CD4-positive, CD25-positive, alpha-beta regulatory T cell (primary cell): Measurements from ENCODE around the gene OPHN1. TPM values are rescaled to one million over a fixed set of nuclear protein-coding genes. Genes with fewer than 3 reads are reported as not detected.

Experiments
- ATAC-seq, 2 donors: fragments of 150-1000 bp; cut with Tn5 transposase; one replicate each; pipeline ENCODE4 v1.10.0; 2021; ENCODE audit warnings: low read depth in 2 of 2, moderate number of reproducible peaks in 2 of 2, moderate library complexity in 1 of 2
- DNase-seq, 3 donors: peaks; one replicate each; pipeline versions ENCODE4 v3.0.0 to v3.0.0-alpha.2; 2012 to 2022; ENCODE audit warnings: mixed read lengths in 1 of 3
- H3K27ac ChIP-seq: one replicate; pipeline ENCODE4 v1.7.0; 2013; ENCODE audit warnings: mild to moderate bottlenecking, low read length; ENCODE audit not compliant: insufficient read depth, poor library complexity, severe bottlenecking
- H3K27me3 ChIP-seq: one replicate; pipeline ENCODE4 v1.7.0; 2013; ENCODE audit warnings: low read length; ENCODE audit not compliant: control insufficient read depth, insufficient read depth
- H3K36me3 ChIP-seq: one replicate; pipeline ENCODE4 v1.7.0; 2013; ENCODE audit warnings: mild to moderate bottlenecking, low read length, moderate library complexity; ENCODE audit not compliant: control insufficient read depth, insufficient read depth
- H3K4me1 ChIP-seq: 2 replicates; pipeline ENCODE4 v1.7.0; 2013; ENCODE audit warnings: mild to moderate bottlenecking, low read length; ENCODE audit not compliant: insufficient read depth, control insufficient read depth, poor library complexity, severe bottlenecking
- H3K4me3 ChIP-seq: one replicate; pipeline ENCODE4 v1.7.0; 2013; ENCODE audit warnings: low read depth, mild to moderate bottlenecking, low read length, moderate library complexity
- H3K9me3 ChIP-seq, 2 experiments: 1 replicate in 1 of 2; 2 replicates in 1 of 2; pipeline ENCODE4 v1.7.0; 2013; ENCODE audit warnings: low read length in 2 of 2, mild to moderate bottlenecking in 1 of 2, moderate library complexity in 1 of 2; ENCODE audit not compliant: control insufficient read depth in 2 of 2
- H3K27ac Mint-ChIP-seq, 3 donors: one replicate each; pipeline ENCODE4 v1.8.0; 2020 to 2022; ENCODE audit warnings: mild to moderate bottlenecking in 3 of 3, mixed read lengths in 3 of 3, moderate library complexity in 2 of 3
- H3K27me3 Mint-ChIP-seq: one replicate; pipeline ENCODE4 v1.8.0; 2022; ENCODE audit warnings: mild to moderate bottlenecking, mixed read lengths
- H3K36me3 Mint-ChIP-seq: one replicate; pipeline ENCODE4 v1.8.0; 2020; ENCODE audit warnings: mixed read lengths
- H3K4me1 Mint-ChIP-seq, 4 donors: one replicate each; pipeline ENCODE4 v1.8.0; 2020 to 2022; ENCODE audit warnings: mixed read lengths in 4 of 4, mild to moderate bottlenecking in 1 of 4
- H3K4me3 Mint-ChIP-seq, 4 donors: one replicate each; pipeline ENCODE4 v1.8.0; 2020 to 2022; ENCODE audit warnings: mild to moderate bottlenecking in 4 of 4, mixed read lengths in 4 of 4, moderate library complexity in 3 of 4
- H3K9me3 Mint-ChIP-seq, 7 donors: one replicate each; pipeline ENCODE4 v1.8.0; 2020 to 2022; ENCODE audit warnings: mixed read lengths in 7 of 7, mild to moderate bottlenecking in 3 of 7, moderate library complexity in 2 of 7
- polyA plus RNA-seq, 4 donors: library from polyadenylated mRNA; unstranded; fragments of 300-500 nt; fragmentation: Illumina TruSeq; gene quantifications; one replicate each; pipeline ENCODE4 v1.2.3, GENCODE V29; 2021
- total RNA-seq: library from RNA; stranded (reverse); gene quantifications from one replicate; pipeline ENCODE4 v1.2.3, GENCODE V29; 2022

Gene OPHN1
- total and polyA plus RNA-seq, 5 donors from 2014 or later: 0.15 TPM; not detected in 4

GRCh38 chrX:68438575-68438974, 5.3 kb upstream of the OPHN1 start:
- H3K9me3 Mint-ChIP-seq: peaks cover 0 to 2% (median 0%) of the 10 kb centered on the region in 7 donors
- H3K36me3 Mint-ChIP-seq: no peaks in the 10 kb centered on the region
- H3K27me3 Mint-ChIP-seq: peaks cover 30% of the 10 kb centered on the region
- Histone ChIP-seq H3K4me3 (no peak overlapping the region), H3K9me3 (no peaks in the 10 kb centered on the region), H3K4me1 (peaks cover 3% of the 10 kb centered on the region), H3K36me3 (no peaks in the 10 kb centered on the region), H3K27me3 (peaks cover 7% of the 10 kb centered on the region), H3K27ac (no peak overlapping the region)
- peaks cover 3 to 9% (median 7%) of the 10 kb centered on the region in 4 donors for H3K4me1 Mint-ChIP-seq
- DNase-seq: no peak
- no peak overlapping the region for H3K27ac Mint-ChIP-seq
- ATAC-seq: no peak
- no peak overlapping the region for H3K4me3 Mint-ChIP-seq

GRCh38 chrX:68433981-68434299, 645 bp upstream of the OPHN1 start:
- H3K9me3 ChIP-seq: no peaks in the 10 kb centered on the region
- H3K4me1 ChIP-seq: peaks cover 6% of the 10 kb centered on the region
- H3K36me3 ChIP-seq: no peaks in the 10 kb centered on the region
- no peak for ATAC-seq
- peaks cover 7% of the 10 kb centered on the region for H3K27me3 ChIP-seq
- H3K27ac Mint-ChIP-seq: peak overlapping the region in 1 of 3 donors; percentile 70
- H3K27ac ChIP-seq: no peak overlapping the region
- no peak overlapping the region for H3K4me3 ChIP-seq
- no peak for DNase-seq
- H3K4me1 Mint-ChIP-seq: peaks cover 0 to 8% (median 0%) of the 10 kb centered on the region in 4 donors
- H3K36me3 Mint-ChIP-seq: no peaks in the 10 kb centered on the region
- peak overlapping the region; percentile 18 to 80 (median 66) for H3K4me3 Mint-ChIP-seq
- H3K27me3 Mint-ChIP-seq: peaks cover 34% of the 10 kb centered on the region
- H3K9me3 Mint-ChIP-seq: peaks cover 0 to 2% (median 0%) of the 10 kb centered on the region in 7 donors

GRCh38 chrX:68432648-68433047, 647 bp downstream of the OPHN1 start:
- DNase-seq: no peak

GRCh38 chrX:68431836-68432235, 1.5 kb downstream of the OPHN1 start:
- Histone ChIP-seq H3K27me3 (peaks cover 7% of the 10 kb centered on the region), H3K4me3 (no peak overlapping the region), H3K27ac (no peak overlapping the region), H3K4me1 (peaks cover 6% of the 10 kb centered on the region), H3K36me3 (no peaks in the 10 kb centered on the region), H3K9me3 (no peaks in the 10 kb centered on the region)
- Mint-ChIP-seq H3K4me3 (no peak overlapping the region), H3K4me1 (peaks cover 0 to 8% (median 0%) of the 10 kb centered on the region in 4 donors), H3K27ac (no peak overlapping the region), H3K9me3 (peaks cover 0 to 2% (median 0%) of the 10 kb centered on the region in 7 donors), H3K36me3 (no peaks in the 10 kb centered on the region), H3K27me3 (peaks cover 34% of the 10 kb centered on the region)
- DNase-seq: no peak
- no peak for ATAC-seq

More at GRCh38 chrX:68432648-68433047, 647 bp downstream of the OPHN1 start:
- Histone ChIP-seq H3K4me3 (no peak overlapping the region), H3K9me3 (no peaks in the 10 kb centered on the region), H3K4me1 (peaks cover 6% of the 10 kb centered on the region), H3K27ac (no peak overlapping the region), H3K27me3 (peaks cover 7% of the 10 kb centered on the region), H3K36me3 (no peaks in the 10 kb centered on the region)
- no peak overlapping the region for H3K27ac Mint-ChIP-seq
- peaks cover 0 to 2% (median 0%) of the 10 kb centered on the region in 7 donors for H3K9me3 Mint-ChIP-seq
- peaks cover 34% of the 10 kb centered on the region for H3K27me3 Mint-ChIP-seq
- no peak for ATAC-seq
- no peaks in the 10 kb centered on the region for H3K36me3 Mint-ChIP-seq
- peaks cover 0 to 8% (median 0%) of the 10 kb centered on the region in 4 donors for H3K4me1 Mint-ChIP-seq
- H3K4me3 Mint-ChIP-seq: peak overlapping the region in 3 of 4 donors; percentile 33 to 80 (median 78)

GRCh38 chrX:68429216-68429615, 4.1 kb downstream of the OPHN1 start:
- Mint-ChIP-seq H3K36me3 (no peaks in the 10 kb centered on the region), H3K9me3 (peaks cover 0 to 2% (median 0%) of the 10 kb centered on the region in 7 donors), H3K27me3 (peaks cover 26% of the 10 kb centered on the region), H3K4me3 (no peak overlapping the region), H3K27ac (no peak overlapping the region), H3K4me1 (peaks cover 0 to 8% (median 0%) of the 10 kb centered on the region in 4 donors)
- ATAC-seq (no peak), DNase-seq (no peak)
- Histone ChIP-seq H3K4me3 (no peak overlapping the region), H3K9me3 (no peaks in the 10 kb centered on the region), H3K27me3 (peaks cover 1% of the 10 kb centered on the region), H3K36me3 (no peaks in the 10 kb centered on the region), H3K27ac (no peak overlapping the region), H3K4me1 (peaks cover 6% of the 10 kb centered on the region)

- Histone ChIP-seq H3K9me3 (no peaks in the 10 kb centered on the region), H3K4me1 (peaks cover 3% of the 10 kb centered on the region), H3K36me3 (no peaks in the 10 kb centered on the region), H3K4me3 (no peak overlapping the region), H3K27ac (no peak overlapping the region), H3K27me3 (no peaks in the 10 kb centered on the region)
- Mint-ChIP-seq H3K36me3 (no peaks in the 10 kb centered on the region), H3K9me3 (no peaks in the 10 kb centered on the region), H3K4me1 (peaks cover 0 to 8% (median 0%) of the 10 kb centered on the region in 4 donors), H3K4me3 (no peak overlapping the region), H3K27ac (no peak overlapping the region), H3K27me3 (peaks cover 19% of the 10 kb centered on the region)
- no peak for DNase-seq
- ATAC-seq: no peak
These were observed 4.9 kb downstream of the OPHN1 start for GRCh38 chrX:68428431-68428830.

- H3K27ac ChIP-seq: no peak overlapping the region
- Mint-ChIP-seq H3K36me3 (no peaks in the 10 kb centered on the region), H3K4me3 (no peak overlapping the region), H3K9me3 (peaks cover 0 to 2% (median 0%) of the 10 kb centered on the region in 7 donors), H3K27ac (no peak overlapping the region), H3K4me1 (no peaks in the 10 kb centered on the region), H3K27me3 (peaks cover 10% of the 10 kb centered on the region)
- H3K4me3 ChIP-seq: no peak overlapping the region
- DNase-seq (no peak), ATAC-seq (no peak)
- H3K9me3 ChIP-seq: no peaks in the 10 kb centered on the region
- H3K27me3 ChIP-seq: no peaks in the 10 kb centered on the region
- no peaks in the 10 kb centered on the region for H3K36me3 ChIP-seq
- no peaks in the 10 kb centered on the region for H3K4me1 ChIP-seq
These were observed 8.6 kb downstream of the OPHN1 start for GRCh38 chrX:68424719-68425118.

GRCh38 chrX:68422478-68422877, 10.8 kb downstream of the OPHN1 start:
- ATAC-seq: no peak
- DNase-seq: no peak
- H3K27ac ChIP-seq: no peak overlapping the region
- peaks cover 10% of the 10 kb centered on the region for H3K27me3 Mint-ChIP-seq
- H3K4me3 Mint-ChIP-seq: no peak overlapping the region
- no peaks in the 10 kb centered on the region for H3K36me3 ChIP-seq
- H3K27me3 ChIP-seq: no peaks in the 10 kb centered on the region
- no peaks in the 10 kb centered on the region for H3K4me1 Mint-ChIP-seq
- H3K4me3 ChIP-seq: no peak overlapping the region
- no peaks in the 10 kb centered on the region for H3K4me1 ChIP-seq
- no peak overlapping the region for H3K27ac Mint-ChIP-seq
- no peaks in the 10 kb centered on the region for H3K9me3 ChIP-seq
- H3K9me3 Mint-ChIP-seq: peaks cover 0 to 4% (median 0%) of the 10 kb centered on the region in 7 donors
- H3K36me3 Mint-ChIP-seq: no peaks in the 10 kb centered on the region
